ENCODE data around the gene NKAIN2.

DNA sequence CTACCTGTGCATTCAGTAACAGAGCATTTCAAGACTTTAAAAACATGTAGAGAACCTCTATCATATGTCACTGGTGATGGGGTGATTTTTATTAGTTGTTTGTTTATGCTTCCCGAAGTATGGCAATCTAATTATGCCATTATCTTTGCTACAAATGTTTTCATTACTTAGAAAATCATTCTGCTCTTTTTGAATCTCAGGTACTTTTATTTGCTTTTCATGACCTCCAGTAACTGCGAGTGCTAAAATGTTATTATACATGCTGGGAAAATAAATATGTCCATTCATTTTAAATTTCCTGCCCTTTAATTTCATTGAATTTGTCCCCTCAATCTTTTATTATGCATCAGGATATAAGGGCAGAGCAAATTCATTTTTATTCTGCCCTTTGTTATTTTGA lies 515.7 kb downstream of the NKAIN2 start:
- TF ChIP-seq CTCF (IDR thresholded peaks at IDR 0.05) (no peak), GABPA (IDR thresholded peaks at IDR 0.05; ENCODE audit: low read depth) (no peak), MAX (IDR thresholded peaks at IDR 0.05; ENCODE audit: low read depth) (no peak), MXI1 (IDR thresholded peaks at IDR 0.05; ENCODE audit: low read depth, low read length) (no peak), EZH2phosphoT487 (IDR thresholded peaks at IDR 0.05; ENCODE audit: borderline replicate concordance, low read depth) (no peak), SIN3A (IDR thresholded peaks at IDR 0.05; ENCODE audit: borderline replicate concordance, low read depth, low read length) (no peak)

Measured in SK-N-SH (cell line).